SK-N-MC (cell line): ENCODE results near the gene ROBO4.

Experiments
- EZH2 ChIP-seq: fragments of 200-600 bp; sonication (generic); IDR thresholded peaks from one replicate; pipeline ENCODE4 v1.6.1; 2017; ENCODE audit warnings: antibody characterized with exemption
- POLR2AphosphoS5 ChIP-seq: IDR thresholded peaks from 2 replicates; pipeline ENCODE4 v1.6.1; 2012; ENCODE audit warnings: mild to moderate bottlenecking, low read depth, low read length, borderline replicate concordance

DNA sequence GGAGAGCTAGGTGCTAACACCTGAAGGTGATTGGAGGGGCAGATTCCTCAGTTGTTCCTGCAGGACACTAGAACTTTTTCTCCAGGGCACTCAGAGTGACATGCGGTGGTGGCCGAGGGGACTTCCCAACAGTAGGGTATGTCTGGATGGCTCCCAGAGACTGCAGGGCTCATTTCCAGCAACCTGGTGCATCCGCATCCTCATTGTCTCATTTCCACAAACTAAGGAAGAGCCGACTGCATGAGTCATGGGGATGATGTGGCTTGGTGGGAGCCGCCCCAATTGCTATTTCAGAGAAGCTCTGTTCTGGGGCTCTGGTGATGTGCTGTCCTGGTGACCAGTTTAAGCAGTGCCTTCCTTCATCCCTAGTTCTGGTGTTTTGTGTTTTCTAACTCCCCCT lies 2.8 kb upstream of the ROBO4 start:
- TF ChIP-seq POLR2AphosphoS5, result no peak
- TF ChIP-seq EZH2, result no peak
